Smooth muscle cell (in vitro differentiated cells): ENCODE data around the gene KCTD21. TPM values are rescaled to one million over a fixed set of nuclear protein-coding genes. Genes with fewer than 3 reads are reported as not detected.

Source experiments
- DNase-seq: peaks from one replicate; lab custom pipeline; 2025; ENCODE audit not compliant: unreplicated experiment; lab: John Stamatoyannopoulos, UW
- H2AFZ ChIP-seq: fragments of 200-600 bp; sonication (generic); 2 replicates; pipeline ENCODE4 v1.6.0; 2016; ENCODE audit warnings: antibody characterized with exemption, low read depth, mild to moderate bottlenecking
- H3F3A ChIP-seq: fragments of 200-600 bp; sonication (generic); 2 replicates; pipeline ENCODE4 v1.6.0; 2017; ENCODE audit warnings: antibody characterized with exemption, low read depth
- H3K27ac ChIP-seq: fragments of 200-600 bp; sonication (generic); 2 replicates; pipeline ENCODE4 v1.5.1; 2016; ENCODE audit warnings: low read depth, mild to moderate bottlenecking
- H3K27me3 ChIP-seq: fragments of 200-600 bp; sonication (generic); 2 replicates; pipeline ENCODE4 v1.6.1; 2016; ENCODE audit warnings: low read depth, mild to moderate bottlenecking
- H3K36me3 ChIP-seq: fragments of 200-600 bp; sonication (generic); 2 replicates; pipeline ENCODE4 v1.5.1; 2016; ENCODE audit warnings: low read depth
- H3K4me1 ChIP-seq: fragments of 200-600 bp; sonication (generic); 2 replicates; pipeline ENCODE4 v1.5.1; 2016; ENCODE audit warnings: low read depth
- H3K4me2 ChIP-seq: fragments of 200-600 bp; sonication (generic); 2 replicates; pipeline ENCODE4 v1.6.0; 2016; ENCODE audit warnings: mild to moderate bottlenecking
- H3K4me3 ChIP-seq: fragments of 200-600 bp; sonication (generic); 2 replicates; pipeline ENCODE4 v1.5.1; 2016; ENCODE audit warnings: mild to moderate bottlenecking
- H3K79me2 ChIP-seq: fragments of 200-600 bp; sonication (generic); 2 replicates; pipeline ENCODE4 v1.6.0; 2016; ENCODE audit warnings: low read depth, mild to moderate bottlenecking
- H3K9ac ChIP-seq: fragments of 200-600 bp; sonication (generic); 2 replicates; pipeline ENCODE4 v1.6.0; 2016; ENCODE audit warnings: low read depth
- H3K9me3 ChIP-seq: fragments of 200-600 bp; sonication (generic); replicated peaks from 2 replicates; pipeline ENCODE4 v1.5.1; 2016; ENCODE audit warnings: low read depth
- H4K20me1 ChIP-seq: fragments of 200-600 bp; sonication (generic); 2 replicates; pipeline ENCODE4 v1.6.0; 2016; ENCODE audit warnings: low read depth
- WGBS: methylation state at CpG from one replicate; pipeline ENCODE4 v1.1.7; 2016; ENCODE audit warnings: low lambda C conversion rate; 5-methylcytosine and 5-hydroxymethylcytosine counted together
- polyA plus RNA-seq: library from polyadenylated mRNA; unstranded; fragments of >200 nt; fragmentation: Nextera tagmentation; extraction: Ambion mirVana; gene quantifications from 2 replicates; pipeline ENCODE4 v1.2.1, GENCODE V29; 2016
- total RNA-seq: library from RNA; depleted of rRNA; stranded (reverse); fragments of >200 nt; gene quantifications from 2 replicates; pipeline ENCODE4 v1.2.3, GENCODE V29; 2014
- TF ChIP-seq, protein P1 (sequence below): fragments of 200-600 bp; sonication (generic); IDR thresholded peaks from 2 replicates; pipeline ENCODE4 v1.5.1; 2017; ENCODE audit warnings: borderline replicate concordance, mild to moderate bottlenecking, antibody characterized with exemption; ENCODE audit not compliant: insufficient read depth, poor library complexity, severe bottlenecking

Gene KCTD21
- total and polyA plus RNA-seq, 2 experiments from 2014 or later, result 4.9 to 23.5 TPM

DNA sequence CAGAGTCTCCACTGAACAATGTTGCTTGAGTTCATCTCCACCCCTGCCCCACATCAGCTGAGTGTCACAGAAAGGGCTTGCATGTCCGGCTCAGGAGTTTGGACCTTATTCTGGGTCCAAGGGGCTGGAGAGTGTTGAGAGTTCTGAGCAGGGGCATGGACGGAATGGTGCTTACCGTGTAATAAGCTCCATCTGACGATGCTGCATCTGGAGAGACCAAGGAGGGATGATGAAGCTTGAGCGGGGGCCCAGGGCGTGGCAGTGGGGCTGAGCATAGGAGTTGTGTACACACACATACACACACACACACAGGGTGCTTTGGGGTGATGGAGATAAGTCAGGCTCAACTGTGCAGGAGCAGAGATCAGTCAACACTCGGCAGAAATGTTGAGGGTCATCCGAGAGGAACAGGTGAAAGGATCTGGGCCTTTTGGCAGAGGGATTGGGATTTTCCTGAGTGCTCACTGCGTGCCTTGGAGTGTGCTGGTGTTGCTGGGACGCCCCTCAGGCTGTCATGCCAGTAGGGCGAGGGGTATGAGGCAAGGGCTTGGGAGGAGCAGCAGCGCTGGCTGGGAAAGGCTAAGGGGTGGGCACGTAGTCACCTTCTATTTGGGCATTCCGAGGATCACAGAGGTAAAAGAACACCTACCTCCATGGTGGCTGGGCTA, 2.6 kb upstream of the KCTD21 start:
- Histone ChIP-seq H3K4me2 (no peak overlapping the region), H3K27ac (no peak overlapping the region), H3F3A (peaks cover 10% of the 10 kb centered on the region), H3K79me2 (peaks cover 49% of the 10 kb centered on the region), H2AFZ (no peak overlapping the region), H3K4me1 (peaks cover 10% of the 10 kb centered on the region), H3K27me3 (no peaks in the 10 kb centered on the region), H3K9ac (no peak overlapping the region), H4K20me1 (peaks cover 74% of the 10 kb centered on the region), H3K4me3 (no peak overlapping the region), H3K36me3 (no peaks in the 10 kb centered on the region), H3K9me3 (no peaks in the 10 kb centered on the region)
- DNase-seq, result no peak
- WGBS, result 90% methylated on average over 14 of the region's 14 CpGs
- TF ChIP-seq, protein P1, sequence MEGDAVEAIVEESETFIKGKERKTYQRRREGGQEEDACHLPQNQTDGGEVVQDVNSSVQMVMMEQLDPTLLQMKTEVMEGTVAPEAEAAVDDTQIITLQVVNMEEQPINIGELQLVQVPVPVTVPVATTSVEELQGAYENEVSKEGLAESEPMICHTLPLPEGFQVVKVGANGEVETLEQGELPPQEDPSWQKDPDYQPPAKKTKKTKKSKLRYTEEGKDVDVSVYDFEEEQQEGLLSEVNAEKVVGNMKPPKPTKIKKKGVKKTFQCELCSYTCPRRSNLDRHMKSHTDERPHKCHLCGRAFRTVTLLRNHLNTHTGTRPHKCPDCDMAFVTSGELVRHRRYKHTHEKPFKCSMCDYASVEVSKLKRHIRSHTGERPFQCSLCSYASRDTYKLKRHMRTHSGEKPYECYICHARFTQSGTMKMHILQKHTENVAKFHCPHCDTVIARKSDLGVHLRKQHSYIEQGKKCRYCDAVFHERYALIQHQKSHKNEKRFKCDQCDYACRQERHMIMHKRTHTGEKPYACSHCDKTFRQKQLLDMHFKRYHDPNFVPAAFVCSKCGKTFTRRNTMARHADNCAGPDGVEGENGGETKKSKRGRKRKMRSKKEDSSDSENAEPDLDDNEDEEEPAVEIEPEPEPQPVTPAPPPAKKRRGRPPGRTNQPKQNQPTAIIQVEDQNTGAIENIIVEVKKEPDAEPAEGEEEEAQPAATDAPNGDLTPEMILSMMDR, result no peak

DNA sequence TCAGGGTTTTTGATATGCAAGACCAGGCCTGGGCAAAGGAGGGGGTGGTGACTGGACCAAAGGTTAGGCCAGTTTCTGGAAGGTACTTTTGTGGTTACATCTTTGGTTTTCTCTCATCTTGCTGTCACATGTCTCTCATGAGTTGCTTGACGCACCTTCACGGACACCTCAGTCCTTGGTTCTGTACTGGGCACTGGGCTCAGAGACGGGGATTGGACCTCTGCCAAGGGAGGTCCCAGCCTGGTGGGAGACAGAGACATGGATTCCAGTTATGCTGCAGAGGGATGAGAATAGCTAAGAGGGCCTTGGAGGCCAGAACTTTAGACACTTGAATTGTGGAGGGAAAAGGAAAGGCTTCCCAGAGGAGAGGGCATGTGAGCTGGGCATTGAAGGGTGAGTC, 1.9 kb upstream of the KCTD21 start:
- Histone ChIP-seq H3K4me1 (peaks cover 10% of the 10 kb centered on the region), H3K9me3 (no peaks in the 10 kb centered on the region), H2AFZ (no peak overlapping the region), H3K4me3 (peak overlapping the region; percentile 87), H3K79me2 (peaks cover 44% of the 10 kb centered on the region), H4K20me1 (peaks cover 67% of the 10 kb centered on the region), H3F3A (peaks cover 10% of the 10 kb centered on the region), H3K9ac (no peak overlapping the region), H3K36me3 (no peaks in the 10 kb centered on the region), H3K4me2 (peak overlapping the region; percentile 87), H3K27me3 (no peaks in the 10 kb centered on the region), H3K27ac (no peak overlapping the region)
- TF ChIP-seq, protein P1, result no peak
- 89% methylated on average over 3 of the region's 3 CpGs for WGBS
- no peak for DNase-seq

DNA sequence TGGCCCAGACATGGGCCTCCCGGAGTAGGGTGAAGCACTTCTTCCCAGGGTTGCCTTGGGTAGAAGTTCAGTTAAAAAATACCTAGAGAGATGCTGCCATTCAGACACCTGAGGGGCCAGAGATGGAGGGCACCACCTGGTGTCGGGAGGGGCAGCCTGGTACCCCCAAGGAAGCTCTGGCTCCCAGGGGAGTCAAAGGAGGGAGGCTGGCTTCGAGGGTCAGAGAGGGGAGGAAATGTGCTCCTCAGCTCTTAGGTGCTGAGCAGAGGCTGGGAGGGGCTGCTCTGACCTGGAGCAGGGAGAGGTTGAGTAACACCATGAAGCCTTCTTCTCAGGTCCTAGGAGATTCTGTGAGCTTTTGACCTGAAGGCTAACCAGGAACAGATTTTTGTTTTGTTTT, 1.4 kb upstream of the KCTD21 start:
- 63% methylated on average over 3 of the region's 3 CpGs for WGBS
- no peak overlapping the region for H3K9ac ChIP-seq
- H3K4me3 ChIP-seq, result peak overlapping the region; percentile 87
- H3K27ac ChIP-seq, result no peak overlapping the region
- H3F3A ChIP-seq, result peaks cover 10% of the 10 kb centered on the region
- no peaks in the 10 kb centered on the region for H3K27me3 ChIP-seq
- H3K36me3 ChIP-seq, result no peaks in the 10 kb centered on the region
- H4K20me1 ChIP-seq, result peaks cover 62% of the 10 kb centered on the region
- peak overlapping the region; percentile 87 for H3K4me2 ChIP-seq
- peaks cover 41% of the 10 kb centered on the region for H3K79me2 ChIP-seq
- no peak for DNase-seq
- peaks cover 8% of the 10 kb centered on the region for H3K4me1 ChIP-seq
- H2AFZ ChIP-seq, result no peak overlapping the region
- TF ChIP-seq, protein P1, result no peak
- no peaks in the 10 kb centered on the region for H3K9me3 ChIP-seq
